Measurements from ENCODE around the gene NEK11.

GRCh38 chr3:131324923-131325322 is 298.2 kb downstream of the NEK11 start:
- TF ChIP-seq, protein P1, sequence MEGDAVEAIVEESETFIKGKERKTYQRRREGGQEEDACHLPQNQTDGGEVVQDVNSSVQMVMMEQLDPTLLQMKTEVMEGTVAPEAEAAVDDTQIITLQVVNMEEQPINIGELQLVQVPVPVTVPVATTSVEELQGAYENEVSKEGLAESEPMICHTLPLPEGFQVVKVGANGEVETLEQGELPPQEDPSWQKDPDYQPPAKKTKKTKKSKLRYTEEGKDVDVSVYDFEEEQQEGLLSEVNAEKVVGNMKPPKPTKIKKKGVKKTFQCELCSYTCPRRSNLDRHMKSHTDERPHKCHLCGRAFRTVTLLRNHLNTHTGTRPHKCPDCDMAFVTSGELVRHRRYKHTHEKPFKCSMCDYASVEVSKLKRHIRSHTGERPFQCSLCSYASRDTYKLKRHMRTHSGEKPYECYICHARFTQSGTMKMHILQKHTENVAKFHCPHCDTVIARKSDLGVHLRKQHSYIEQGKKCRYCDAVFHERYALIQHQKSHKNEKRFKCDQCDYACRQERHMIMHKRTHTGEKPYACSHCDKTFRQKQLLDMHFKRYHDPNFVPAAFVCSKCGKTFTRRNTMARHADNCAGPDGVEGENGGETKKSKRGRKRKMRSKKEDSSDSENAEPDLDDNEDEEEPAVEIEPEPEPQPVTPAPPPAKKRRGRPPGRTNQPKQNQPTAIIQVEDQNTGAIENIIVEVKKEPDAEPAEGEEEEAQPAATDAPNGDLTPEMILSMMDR (IDR thresholded peaks at IDR 0.05; ENCODE audit: poor library complexity): no peak
- TF ChIP-seq EZH2 (IDR thresholded peaks at IDR 0.05; ENCODE audit: borderline replicate concordance) (no peak), EZH2phosphoT487 (IDR thresholded peaks at IDR 0.05; ENCODE audit: low read depth, severe bottlenecking, unreplicated experiment) (no peak)
